ENCODE data around the gene FAM229A.

DNA sequence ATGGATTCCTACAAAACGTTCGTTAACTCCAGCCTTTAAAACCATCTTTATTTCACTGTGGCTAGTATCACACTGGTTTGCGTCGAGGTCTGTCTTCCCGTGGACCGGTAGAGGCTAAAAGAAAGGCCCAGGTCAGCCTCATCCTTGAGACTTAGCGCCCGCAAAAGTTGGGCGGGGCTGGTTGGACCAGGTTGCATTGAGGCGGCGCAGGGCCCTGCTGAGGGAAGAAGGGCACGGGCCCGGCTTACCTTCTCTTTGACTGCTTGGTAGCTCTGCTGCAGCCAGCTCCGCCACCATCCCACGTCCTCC is 31.5 kb upstream of the FAM229A start:
- TF ChIP-seq, protein P1, sequence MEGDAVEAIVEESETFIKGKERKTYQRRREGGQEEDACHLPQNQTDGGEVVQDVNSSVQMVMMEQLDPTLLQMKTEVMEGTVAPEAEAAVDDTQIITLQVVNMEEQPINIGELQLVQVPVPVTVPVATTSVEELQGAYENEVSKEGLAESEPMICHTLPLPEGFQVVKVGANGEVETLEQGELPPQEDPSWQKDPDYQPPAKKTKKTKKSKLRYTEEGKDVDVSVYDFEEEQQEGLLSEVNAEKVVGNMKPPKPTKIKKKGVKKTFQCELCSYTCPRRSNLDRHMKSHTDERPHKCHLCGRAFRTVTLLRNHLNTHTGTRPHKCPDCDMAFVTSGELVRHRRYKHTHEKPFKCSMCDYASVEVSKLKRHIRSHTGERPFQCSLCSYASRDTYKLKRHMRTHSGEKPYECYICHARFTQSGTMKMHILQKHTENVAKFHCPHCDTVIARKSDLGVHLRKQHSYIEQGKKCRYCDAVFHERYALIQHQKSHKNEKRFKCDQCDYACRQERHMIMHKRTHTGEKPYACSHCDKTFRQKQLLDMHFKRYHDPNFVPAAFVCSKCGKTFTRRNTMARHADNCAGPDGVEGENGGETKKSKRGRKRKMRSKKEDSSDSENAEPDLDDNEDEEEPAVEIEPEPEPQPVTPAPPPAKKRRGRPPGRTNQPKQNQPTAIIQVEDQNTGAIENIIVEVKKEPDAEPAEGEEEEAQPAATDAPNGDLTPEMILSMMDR (IDR thresholded peaks at IDR 0.05 in 8 of 11, conservative IDR thresholded peaks at IDR 0.05 in 3 of 11): no peak
- no peak for TF ChIP-seq POLR2A (IDR thresholded peaks at IDR 0.05)
- no peak for TF ChIP-seq POLR2AphosphoS5 (IDR thresholded peaks at IDR 0.05)

All from spleen (tissue), 7 donors.